GM19467 (cell line): Measurements from ENCODE around the gene RAB11A.

Source experiments
- ATAC-seq: cut with Tn5 transposase; IDR thresholded peaks from one replicate; pipeline ENCODE4 v1.9.1; 2021; ENCODE audit warnings: mild to moderate bottlenecking, moderate library complexity; ENCODE audit not compliant: unreplicated experiment

Gene RAB11A

GRCh38 chr15:65935391-65935790, 66.1 kb downstream of the RAB11A start:
- no peak for ATAC-seq

- ATAC-seq = no peak
These were observed 67.0 kb downstream of the RAB11A start for GRCh38 chr15:65936282-65936681.

- no peak for ATAC-seq
These were observed 67.8 kb downstream of the RAB11A start for GRCh38 chr15:65937054-65937453.

GRCh38 chr15:65937476-65937875, 68.2 kb downstream of the RAB11A start:
- ATAC-seq = no peak

GRCh38 chr15:65938604-65939003, 69.3 kb downstream of the RAB11A start:
- no peak for ATAC-seq

GRCh38 chr15:65939901-65940617, 70.8 kb downstream of the RAB11A start:
- ATAC-seq = no peak

GRCh38 chr15:65940618-65940909, 71.3 kb downstream of the RAB11A start:
- ATAC-seq = no peak
